HEK293 (cell line): Measurements from ENCODE around the gene RRH.

ENCODE experiments used
- PRDM2 ChIP-seq: fragments of 450-650 bp; formaldehyde crosslinking; IDR thresholded peaks from 2 replicates; pipeline ENCODE4 v1.5.1; 2016; ENCODE audit warnings: missing biosample characterization, missing genetic modification characterization, borderline replicate concordance

RRH gene

GRCh38 chr4:109890076-109890475 lies 62.3 kb downstream of the RRH start (continued):
- no peak for TF ChIP-seq PRDM2
- TF ChIP-seq, all 188 proteins: peak for 0
